PFSK-1 (cell line): Measurements from ENCODE around the gene SIX3.

Experiments
- FOXP2 ChIP-seq: optimal IDR thresholded peaks from 2 replicates; pipeline ENCODE3; 2011; ENCODE audit warnings: borderline replicate concordance, control low read depth, inconsistent platforms; ENCODE audit not compliant: insufficient read depth; ENCODE audit errors: extremely low read length, extremely low read depth
- POLR2AphosphoS5 ChIP-seq: IDR thresholded peaks from 2 replicates; pipeline ENCODE4 v1.6.1; 2012; ENCODE audit warnings: low read depth, mild to moderate bottlenecking, control low read depth, low read length, moderate library complexity
- SIN3A ChIP-seq: IDR thresholded peaks from 2 replicates; pipeline ENCODE4 v1.6.1; 2012; ENCODE audit warnings: mild to moderate bottlenecking, low read length, moderate library complexity, borderline replicate concordance; ENCODE audit not compliant: insufficient read depth
- TAF1 ChIP-seq: IDR thresholded peaks from 2 replicates; pipeline ENCODE4 v1.6.1; 2012; ENCODE audit warnings: low read length, control low read depth, borderline replicate concordance; ENCODE audit not compliant: insufficient read depth
- TF ChIP-seq, protein P1 (sequence below), 2 experiments: IDR thresholded peaks; 2 replicates each; pipeline versions ENCODE4 v1.6.1 to v1.8.0; 2011 to 2012; ENCODE audit warnings: low read depth in 2 of 2, low read length in 2 of 2, control low read depth in 1 of 2, inconsistent platforms in 1 of 2, mild to moderate bottlenecking in 1 of 2, moderate library complexity in 1 of 2; ENCODE audit not compliant: insufficient read depth in 1 of 2

SIX3 gene

DNA sequence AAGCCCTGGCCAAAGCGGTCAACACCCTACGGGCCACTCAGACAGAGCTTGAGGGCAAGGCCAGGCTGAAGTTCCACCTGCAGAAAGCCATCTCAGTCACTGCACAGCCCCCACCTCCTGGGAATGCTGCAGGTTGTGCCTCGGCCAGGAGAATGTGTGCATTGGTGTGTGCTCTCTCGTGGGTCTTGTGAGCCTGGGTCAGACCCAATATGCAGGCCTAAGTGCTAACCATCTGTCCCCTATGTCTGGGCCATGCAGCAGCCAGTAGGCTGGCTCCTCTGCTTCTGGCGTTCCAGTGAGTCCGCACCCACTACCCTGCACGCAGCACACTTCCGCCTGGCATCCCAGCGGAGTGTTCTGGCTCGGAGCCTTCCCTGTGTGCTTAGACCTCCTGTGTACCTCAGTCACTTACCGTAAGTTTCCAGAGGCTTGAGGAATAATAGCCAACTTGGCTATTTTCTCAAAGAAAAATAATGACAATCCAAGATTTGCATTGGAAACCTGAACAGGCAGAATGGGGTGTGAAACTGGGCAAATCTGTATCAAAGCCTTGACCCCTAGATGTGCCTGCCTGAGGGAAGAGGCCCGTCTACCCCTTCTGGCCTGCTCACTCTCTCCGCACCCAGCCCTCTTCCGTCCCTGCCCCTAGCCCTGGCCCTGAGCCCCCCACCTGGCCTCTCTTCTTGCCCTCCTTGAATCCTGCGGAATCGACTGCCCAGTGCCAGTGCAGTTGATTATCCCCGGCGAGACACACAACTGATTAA, 7.2 kb downstream of the SIX3 start:
- TF ChIP-seq, protein P1, sequence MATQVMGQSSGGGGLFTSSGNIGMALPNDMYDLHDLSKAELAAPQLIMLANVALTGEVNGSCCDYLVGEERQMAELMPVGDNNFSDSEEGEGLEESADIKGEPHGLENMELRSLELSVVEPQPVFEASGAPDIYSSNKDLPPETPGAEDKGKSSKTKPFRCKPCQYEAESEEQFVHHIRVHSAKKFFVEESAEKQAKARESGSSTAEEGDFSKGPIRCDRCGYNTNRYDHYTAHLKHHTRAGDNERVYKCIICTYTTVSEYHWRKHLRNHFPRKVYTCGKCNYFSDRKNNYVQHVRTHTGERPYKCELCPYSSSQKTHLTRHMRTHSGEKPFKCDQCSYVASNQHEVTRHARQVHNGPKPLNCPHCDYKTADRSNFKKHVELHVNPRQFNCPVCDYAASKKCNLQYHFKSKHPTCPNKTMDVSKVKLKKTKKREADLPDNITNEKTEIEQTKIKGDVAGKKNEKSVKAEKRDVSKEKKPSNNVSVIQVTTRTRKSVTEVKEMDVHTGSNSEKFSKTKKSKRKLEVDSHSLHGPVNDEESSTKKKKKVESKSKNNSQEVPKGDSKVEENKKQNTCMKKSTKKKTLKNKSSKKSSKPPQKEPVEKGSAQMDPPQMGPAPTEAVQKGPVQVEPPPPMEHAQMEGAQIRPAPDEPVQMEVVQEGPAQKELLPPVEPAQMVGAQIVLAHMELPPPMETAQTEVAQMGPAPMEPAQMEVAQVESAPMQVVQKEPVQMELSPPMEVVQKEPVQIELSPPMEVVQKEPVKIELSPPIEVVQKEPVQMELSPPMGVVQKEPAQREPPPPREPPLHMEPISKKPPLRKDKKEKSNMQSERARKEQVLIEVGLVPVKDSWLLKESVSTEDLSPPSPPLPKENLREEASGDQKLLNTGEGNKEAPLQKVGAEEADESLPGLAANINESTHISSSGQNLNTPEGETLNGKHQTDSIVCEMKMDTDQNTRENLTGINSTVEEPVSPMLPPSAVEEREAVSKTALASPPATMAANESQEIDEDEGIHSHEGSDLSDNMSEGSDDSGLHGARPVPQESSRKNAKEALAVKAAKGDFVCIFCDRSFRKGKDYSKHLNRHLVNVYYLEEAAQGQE (IDR thresholded peaks at IDR 0.05; ENCODE audit: insufficient read depth in 1 of 2, low read depth in 2 of 2, low read length in 2 of 2) = no peak
- no peak for TF ChIP-seq TAF1
- TF ChIP-seq POLR2AphosphoS5 = no peak
- TF ChIP-seq SIN3A = no peak
- no peak for TF ChIP-seq FOXP2

DNA sequence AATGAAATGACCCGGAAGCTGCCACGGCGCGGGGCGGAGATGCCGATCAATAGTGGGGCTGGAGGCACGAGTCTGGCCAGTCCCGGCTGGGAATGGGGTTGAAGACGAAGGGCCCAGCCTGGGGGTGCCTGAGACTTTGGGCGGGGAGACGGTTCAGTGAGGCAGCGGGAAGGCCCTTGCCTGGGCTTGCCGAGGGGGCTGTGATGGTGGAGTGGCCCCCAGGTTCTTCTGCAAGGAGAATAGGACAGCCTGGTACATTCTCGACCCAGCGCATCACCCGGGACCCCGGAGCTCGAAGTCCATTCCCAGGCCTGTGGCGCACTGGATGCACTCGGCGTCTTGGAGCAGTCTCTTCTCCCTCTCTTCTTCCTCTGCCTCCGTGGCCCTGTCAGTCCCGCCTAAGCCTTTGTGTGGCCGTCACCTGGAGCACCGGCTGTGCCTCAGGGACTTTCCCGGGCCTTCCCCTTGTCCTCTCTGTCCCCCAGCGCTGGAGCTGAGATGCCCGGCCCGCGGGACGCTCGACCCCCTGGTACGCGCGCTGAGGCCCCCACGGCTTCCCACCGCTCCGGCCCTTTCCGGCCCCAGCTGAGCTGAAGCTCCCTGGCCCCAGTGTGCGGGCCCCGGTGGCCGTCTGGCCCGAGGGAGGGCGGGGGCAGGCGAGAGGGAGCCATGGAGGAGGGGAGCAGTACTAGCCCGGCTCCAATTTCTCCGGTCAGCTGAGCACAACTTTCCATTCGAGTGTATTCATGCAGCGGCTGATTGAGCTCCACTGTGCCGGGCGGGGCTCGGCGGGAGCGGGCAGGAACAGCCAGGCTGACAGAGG, 8.0 kb downstream of the SIX3 start:
- TF ChIP-seq TAF1 (no peak), POLR2AphosphoS5 (no peak), FOXP2 (no peak), SIN3A (no peak)
- TF ChIP-seq, protein P1 (IDR thresholded peaks at IDR 0.05; ENCODE audit: insufficient read depth in 1 of 2, low read depth in 2 of 2, low read length in 2 of 2) = no peak

DNA sequence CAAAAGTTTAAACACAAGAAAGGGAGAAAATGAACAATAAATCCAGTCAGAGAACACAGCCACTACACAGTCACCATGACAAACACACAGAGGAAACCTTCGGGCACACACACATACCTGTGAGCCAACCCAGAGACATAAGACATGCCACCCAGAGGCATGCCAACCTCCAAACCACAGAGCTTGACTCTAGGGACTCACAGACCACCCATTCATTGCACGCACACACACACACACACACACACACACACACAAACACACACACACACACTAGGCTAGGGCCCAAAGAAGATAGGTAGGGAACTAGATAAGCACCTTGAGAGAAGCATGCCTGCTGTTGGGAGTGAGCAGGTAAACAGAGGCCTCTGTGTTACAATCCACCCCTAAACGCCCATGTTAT, 9.1 kb downstream of the SIX3 start:
- TF ChIP-seq TAF1 (no peak), SIN3A (no peak), FOXP2 (no peak), POLR2AphosphoS5 (no peak)
- TF ChIP-seq, protein P1 (IDR thresholded peaks at IDR 0.05; ENCODE audit: insufficient read depth in 1 of 2, low read depth in 2 of 2, low read length in 2 of 2) = no peak

DNA sequence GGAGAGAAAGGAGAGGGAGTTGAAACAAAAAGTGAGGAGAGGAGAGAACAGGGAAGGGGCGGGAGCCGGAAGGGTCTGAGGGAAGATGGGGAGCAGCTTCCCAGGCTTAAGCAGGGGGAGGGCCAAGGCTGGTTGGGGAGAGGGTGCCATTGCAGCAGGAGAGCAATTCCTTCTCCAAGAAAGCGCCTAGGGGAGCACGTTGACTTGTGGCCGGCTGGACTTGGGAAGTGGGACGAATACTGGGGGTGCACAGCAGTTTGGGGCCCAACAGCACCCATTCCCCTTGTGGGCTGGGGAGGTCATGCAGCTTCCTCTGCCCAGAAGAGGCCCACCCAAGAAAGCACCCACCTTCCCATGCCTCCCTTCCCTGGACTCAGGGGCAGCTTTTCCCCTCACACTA, 9.6 kb downstream of the SIX3 start:
- TF ChIP-seq SIN3A = no peak
- TF ChIP-seq POLR2AphosphoS5 = no peak

DNA sequence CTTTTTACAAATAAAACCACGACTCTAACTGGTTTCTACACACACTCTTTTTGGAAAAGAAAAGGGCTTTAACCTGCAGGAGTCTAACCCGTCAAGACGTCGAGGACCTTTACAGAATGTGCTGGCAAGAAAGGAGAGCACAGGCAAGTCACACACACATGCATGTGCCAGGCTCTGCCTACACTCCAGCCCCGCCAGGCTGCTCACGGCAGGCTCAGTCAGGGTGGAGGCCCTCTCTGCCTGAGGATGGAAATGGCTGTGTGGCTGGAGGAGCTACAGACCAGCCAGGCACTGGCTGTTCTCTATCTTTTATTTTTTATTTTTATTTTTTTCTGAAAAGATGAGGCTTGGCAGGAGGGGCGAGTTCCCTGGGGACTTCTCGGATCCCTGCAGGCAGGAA, 10.2 kb downstream of the SIX3 start:
- TF ChIP-seq FOXP2 = no peak
- no peak for TF ChIP-seq POLR2AphosphoS5
- TF ChIP-seq SIN3A = no peak
- TF ChIP-seq, protein P1 (IDR thresholded peaks at IDR 0.05; ENCODE audit: insufficient read depth in 1 of 2, low read depth in 2 of 2, low read length in 2 of 2) = no peak
- TF ChIP-seq TAF1 = no peak
